Measurements from ENCODE around the gene RAF1.

RAF1 gene

GRCh38 chr3:12574131-12574530, 89.8 kb downstream of the RAF1 start:
- Mint-ChIP-seq H3K27ac (peak overlapping the region in 1 of 2 donors; percentile 11), H3K36me3 (ENCODE audit: insufficient read depth) (peaks cover 96% of the 10 kb centered on the region), H3K4me3 (no peak overlapping the region), H3K27me3 (no peaks in the 10 kb centered on the region), H3K9me3 (no peaks in the 10 kb centered on the region), H3K4me1 (ENCODE audit: low read depth in 2 of 2) (no peaks in the 10 kb centered on the region)
- DNase-seq, result no peak
- ATAC-seq (replicated peaks), result no peak

DNA sequence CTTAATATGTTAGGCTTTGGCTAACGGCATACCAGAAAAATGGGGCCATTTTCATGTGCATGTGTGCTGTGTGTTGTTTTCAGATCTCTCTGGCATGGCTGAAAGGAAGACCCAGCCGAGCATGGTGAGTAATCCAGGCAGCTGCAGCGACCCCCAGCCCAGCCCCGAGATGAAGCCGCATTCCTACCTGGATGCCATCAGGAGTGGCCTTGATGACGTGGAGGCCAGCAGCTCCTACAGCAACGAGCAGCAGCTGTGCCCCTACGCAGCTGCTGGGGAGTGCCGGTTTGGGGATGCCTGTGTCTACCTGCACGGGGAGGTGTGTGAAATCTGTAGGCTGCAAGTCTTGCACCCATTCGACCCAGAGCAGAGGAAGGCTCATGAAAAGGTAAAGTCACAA, 91.9 kb downstream of the RAF1 start:
- Mint-ChIP-seq H3K36me3 (ENCODE audit: insufficient read depth) (peaks cover 83% of the 10 kb centered on the region), H3K4me1 (ENCODE audit: low read depth in 2 of 2) (peaks cover 1 to 5% of the 10 kb centered on the region in 2 donors)

DNA sequence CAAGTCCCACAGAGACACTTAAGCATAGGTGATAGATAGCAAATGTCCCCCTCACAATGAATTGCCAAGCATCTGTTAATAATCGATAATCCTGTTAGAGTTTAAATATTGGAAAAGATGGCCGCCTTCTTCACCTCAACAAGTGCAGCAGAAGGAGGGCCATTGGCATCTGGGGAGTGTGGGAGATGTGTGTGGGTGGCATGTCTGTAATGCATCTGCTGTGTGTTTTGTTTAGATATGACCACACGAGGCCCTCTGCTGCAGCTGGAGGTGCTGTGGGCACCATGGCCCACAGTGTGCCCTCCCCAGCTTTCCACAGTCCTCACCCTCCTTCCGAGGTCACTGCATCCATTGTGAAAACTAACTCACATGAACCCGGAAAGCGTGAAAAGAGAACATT, 94.1 kb downstream of the RAF1 start:
- ATAC-seq (replicated peaks) (no peak), DNase-seq (no peak)
- Mint-ChIP-seq H3K27ac (no peak overlapping the region), H3K4me3 (no peak overlapping the region), H3K4me1 (ENCODE audit: low read depth in 2 of 2) (peaks cover 5 to 9% of the 10 kb centered on the region in 2 donors), H3K9me3 (no peaks in the 10 kb centered on the region), H3K27me3 (no peaks in the 10 kb centered on the region), H3K36me3 (ENCODE audit: insufficient read depth) (peaks cover 65% of the 10 kb centered on the region)

More for the DNA sequence above, 91.9 kb downstream of the RAF1 start:
- H3K9me3 Mint-ChIP-seq, result no peaks in the 10 kb centered on the region
- no peak overlapping the region for H3K27ac Mint-ChIP-seq
- no peak overlapping the region for H3K4me3 Mint-ChIP-seq
- ATAC-seq (replicated peaks), result no peak
- H3K27me3 Mint-ChIP-seq, result no peaks in the 10 kb centered on the region
- no peak for DNase-seq

GRCh38 chr3:12568747-12569146, 95.2 kb downstream of the RAF1 start:
- H3K9me3 Mint-ChIP-seq, result no peaks in the 10 kb centered on the region
- no peaks in the 10 kb centered on the region for H3K27me3 Mint-ChIP-seq
- H3K4me1 Mint-ChIP-seq (ENCODE audit: low read depth in 2 of 2), result peaks cover 6 to 14% of the 10 kb centered on the region in 2 donors
- peak overlapping the region in 1 of 2 donors; percentile 25 for H3K27ac Mint-ChIP-seq
- H3K36me3 Mint-ChIP-seq (ENCODE audit: insufficient read depth), result peaks cover 54% of the 10 kb centered on the region
- H3K4me3 Mint-ChIP-seq, result no peak overlapping the region
- ATAC-seq (replicated peaks) (no peak), DNase-seq (no peak)

DNA sequence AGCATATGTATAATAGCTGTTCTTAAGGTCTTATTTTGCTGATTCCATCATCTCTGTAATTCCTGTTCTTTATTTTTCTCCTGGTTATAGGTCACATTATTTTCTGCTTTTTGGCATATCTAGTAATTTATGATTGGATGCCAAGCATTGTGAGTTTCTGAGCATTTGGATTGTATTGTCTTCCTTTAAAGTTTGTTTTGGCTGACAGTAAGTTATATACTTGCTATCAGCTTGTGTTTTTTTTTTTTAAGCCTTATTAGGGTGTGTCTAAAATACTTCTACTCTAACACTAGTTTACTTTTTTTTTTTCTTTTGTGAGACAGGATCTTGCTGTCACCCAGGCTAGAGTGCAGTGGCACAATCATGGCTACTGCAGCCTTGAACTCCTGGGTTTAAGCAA, 96.9 kb downstream of the RAF1 start:
- Mint-ChIP-seq H3K27me3 (no peaks in the 10 kb centered on the region), H3K36me3 (ENCODE audit: insufficient read depth) (peaks cover 36% of the 10 kb centered on the region), H3K9me3 (no peaks in the 10 kb centered on the region), H3K4me3 (no peak overlapping the region), H3K4me1 (ENCODE audit: low read depth in 2 of 2) (peaks cover 11 to 14% of the 10 kb centered on the region in 2 donors), H3K27ac (no peak overlapping the region)
- no peak for DNase-seq
- no peak for ATAC-seq (replicated peaks)

DNA sequence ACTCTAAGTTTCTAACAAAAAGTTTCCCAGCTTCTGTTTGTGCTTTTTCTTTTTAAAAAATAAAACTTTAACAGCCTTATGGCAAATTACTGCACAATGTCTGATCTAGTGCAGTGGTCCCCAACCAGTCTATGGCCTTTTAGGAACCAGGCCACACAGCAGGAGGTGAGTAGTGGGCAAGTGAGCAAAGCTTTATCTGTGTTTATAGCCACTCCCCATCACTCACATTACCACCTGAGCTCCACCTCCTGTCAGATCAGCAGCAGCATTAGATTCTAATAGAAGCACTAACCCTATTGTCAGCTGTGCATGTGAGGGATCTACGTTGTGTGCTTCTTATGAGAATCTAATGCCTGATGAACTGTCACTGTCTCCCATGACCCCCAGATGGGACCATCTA, 101.5 kb downstream of the RAF1 start:
- no peaks in the 10 kb centered on the region for H3K27me3 Mint-ChIP-seq
- ATAC-seq (replicated peaks) (no peak), DNase-seq (no peak)
- no peak overlapping the region for H3K4me3 Mint-ChIP-seq
- H3K4me1 Mint-ChIP-seq (ENCODE audit: low read depth in 2 of 2), result peaks cover 34 to 54% of the 10 kb centered on the region in 2 donors
- H3K9me3 Mint-ChIP-seq, result no peaks in the 10 kb centered on the region
- peaks cover 3% of the 10 kb centered on the region for H3K36me3 Mint-ChIP-seq (ENCODE audit: insufficient read depth)
- H3K27ac Mint-ChIP-seq, result peak overlapping the region in 1 of 2 donors; percentile 26

GRCh38 chr3:12561397-12561796, 102.5 kb downstream of the RAF1 start:
- no peaks in the 10 kb centered on the region for H3K27me3 Mint-ChIP-seq
- ATAC-seq (replicated peaks), result no peak
- peaks cover 38 to 53% of the 10 kb centered on the region in 2 donors for H3K4me1 Mint-ChIP-seq (ENCODE audit: low read depth in 2 of 2)
- no peak overlapping the region for H3K4me3 Mint-ChIP-seq
- H3K36me3 Mint-ChIP-seq (ENCODE audit: insufficient read depth), result peaks cover 8% of the 10 kb centered on the region
- DNase-seq, result no peak
- H3K27ac Mint-ChIP-seq, result peak overlapping the region; percentile 26 to 62
- H3K9me3 Mint-ChIP-seq, result no peaks in the 10 kb centered on the region

- H3K4me1 Mint-ChIP-seq (ENCODE audit: low read depth in 2 of 2), result peaks cover 43 to 57% of the 10 kb centered on the region in 2 donors
- H3K9me3 Mint-ChIP-seq, result no peaks in the 10 kb centered on the region
- H3K27ac Mint-ChIP-seq, result peak overlapping the region; percentile 42 to 45
- DNase-seq (no peak), ATAC-seq (replicated peaks) (no peak)
- no peak overlapping the region for H3K4me3 Mint-ChIP-seq
- peaks cover 0 to 4% of the 10 kb centered on the region in 2 donors for H3K27me3 Mint-ChIP-seq
- peaks cover 10% of the 10 kb centered on the region for H3K36me3 Mint-ChIP-seq (ENCODE audit: insufficient read depth)
These were observed 103.3 kb downstream of the RAF1 start for GRCh38 chr3:12560505-12561190.

DNA sequence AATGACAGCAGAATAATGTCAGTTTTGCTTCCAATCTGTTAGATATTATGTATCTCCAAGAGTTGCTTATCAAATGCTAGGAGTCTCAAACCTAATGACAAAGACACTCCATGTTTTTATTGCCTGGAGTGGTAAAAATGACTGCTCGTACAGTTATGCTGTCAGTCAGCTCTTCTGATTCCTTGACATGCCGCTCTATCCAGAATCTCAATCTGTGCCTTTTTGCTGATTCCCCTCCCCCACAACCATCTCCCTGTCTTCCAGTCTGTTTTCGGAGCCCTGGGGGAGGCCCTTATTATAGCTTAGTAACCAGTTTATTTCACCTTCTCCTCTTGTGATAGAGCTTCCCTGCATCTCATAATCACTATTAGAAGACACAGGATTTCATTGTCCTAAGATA, 104.4 kb downstream of the RAF1 start:
- Mint-ChIP-seq H3K9me3 (no peaks in the 10 kb centered on the region), H3K27me3 (peaks cover 9 to 15% of the 10 kb centered on the region in 2 donors), H3K4me3 (no peak overlapping the region), H3K27ac (no peak overlapping the region), H3K4me1 (ENCODE audit: low read depth in 2 of 2) (peaks cover 42 to 54% of the 10 kb centered on the region in 2 donors), H3K36me3 (ENCODE audit: insufficient read depth) (peaks cover 10% of the 10 kb centered on the region)
- DNase-seq (no peak), ATAC-seq (replicated peaks) (no peak)

- no peak for ATAC-seq (replicated peaks)
- no peak overlapping the region for H3K27ac Mint-ChIP-seq
- no peaks in the 10 kb centered on the region for H3K9me3 Mint-ChIP-seq
- peaks cover 44 to 55% of the 10 kb centered on the region in 2 donors for H3K4me1 Mint-ChIP-seq (ENCODE audit: low read depth in 2 of 2)
- H3K27me3 Mint-ChIP-seq, result peaks cover 14 to 23% of the 10 kb centered on the region in 2 donors
- peaks cover 10% of the 10 kb centered on the region for H3K36me3 Mint-ChIP-seq (ENCODE audit: insufficient read depth)
- H3K4me3 Mint-ChIP-seq, result peak overlapping the region; percentile 81 to 91
- no peak for DNase-seq
These were observed 105.2 kb downstream of the RAF1 start for GRCh38 chr3:12558706-12559105.

DNA sequence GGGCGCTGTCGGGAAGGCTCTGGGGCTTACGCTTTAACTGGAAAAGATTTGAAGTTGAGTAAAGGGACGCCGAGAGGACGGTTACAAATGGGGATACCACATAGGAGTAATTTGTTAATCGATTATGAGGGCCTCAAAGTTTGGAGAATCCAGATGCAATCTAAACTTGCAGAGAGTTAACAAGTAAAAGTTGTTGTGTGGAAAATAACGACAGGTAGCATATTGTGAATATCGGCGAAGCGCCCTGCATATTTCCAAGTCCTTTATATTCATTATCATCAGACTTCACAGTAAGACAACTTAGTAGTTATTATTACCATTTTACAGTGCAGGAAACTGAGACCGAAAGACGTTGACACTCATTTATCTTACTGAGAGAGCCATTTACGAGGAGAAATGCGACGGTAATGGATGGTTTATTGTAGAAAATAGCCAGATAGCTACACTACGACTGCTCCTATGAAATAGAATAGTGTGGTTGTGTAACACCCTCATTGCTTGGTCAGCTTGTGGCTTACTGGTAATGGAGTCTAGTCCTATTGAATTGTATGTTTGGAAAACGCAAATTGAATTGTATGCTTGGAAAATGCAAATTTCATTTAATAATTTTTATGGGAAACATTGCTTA, 106.3 kb downstream of the RAF1 start:
- ATAC-seq (replicated peaks), result no peak
- DNase-seq, result no peak
- Mint-ChIP-seq H3K4me1 (ENCODE audit: low read depth in 2 of 2) (peaks cover 46 to 59% of the 10 kb centered on the region in 2 donors), H3K36me3 (ENCODE audit: insufficient read depth) (peaks cover 10% of the 10 kb centered on the region), H3K27me3 (peaks cover 20 to 31% of the 10 kb centered on the region in 2 donors), H3K27ac (peak overlapping the region; percentile 46 to 73), H3K4me3 (peak overlapping the region; percentile 81 to 91), H3K9me3 (no peaks in the 10 kb centered on the region)

DNA sequence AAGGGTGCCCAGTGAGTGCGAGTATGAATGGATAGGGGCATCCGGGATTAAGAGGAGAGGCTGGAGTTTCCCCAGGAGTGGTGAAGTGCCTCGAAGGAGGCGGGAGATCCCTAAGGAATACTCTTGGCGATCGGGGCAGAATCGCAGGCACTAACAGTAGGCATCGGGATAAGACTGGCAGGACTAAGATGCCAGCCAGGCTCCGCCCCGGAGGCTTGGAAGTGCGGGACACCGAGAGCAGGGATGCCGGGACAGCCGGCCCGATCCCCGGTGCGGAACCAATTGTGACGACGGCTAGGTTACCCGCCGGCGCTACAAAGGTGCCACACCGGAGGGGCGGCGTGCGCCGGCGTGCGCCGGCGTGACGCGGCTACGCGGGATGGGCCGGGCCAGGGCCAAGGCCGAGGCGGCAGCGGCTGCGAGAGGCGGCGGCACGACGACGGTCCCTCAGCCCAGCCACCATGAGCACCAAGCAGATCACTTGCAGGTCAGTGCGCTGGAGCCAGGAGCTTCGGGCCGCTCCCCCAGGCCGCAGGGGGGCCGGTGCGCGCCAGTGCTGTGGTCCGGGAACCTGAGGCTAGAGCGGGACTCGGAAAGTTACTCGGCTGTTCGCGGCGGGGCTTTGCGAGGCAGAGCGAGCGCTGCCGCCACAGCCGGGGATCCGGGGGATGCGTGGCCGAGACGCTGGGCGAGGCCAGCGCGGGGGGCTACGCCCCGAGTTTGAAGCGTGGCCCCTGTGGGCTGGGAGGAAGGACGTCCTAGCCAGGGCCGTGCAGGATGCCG, 107.0 kb downstream of the RAF1 start, which contains the start of gene MKRN2:
TSS of gene MKRN2 (plus strand) at position 398 of the 783 bp plus-strand sequence. CDS start at position 462, 64 bp downstream.
- peak; percentile 94 for ATAC-seq (replicated peaks)
- H3K9me3 Mint-ChIP-seq, result no peaks in the 10 kb centered on the region
- peaks cover 10% of the 10 kb centered on the region for H3K36me3 Mint-ChIP-seq (ENCODE audit: insufficient read depth)
- H3K27ac Mint-ChIP-seq, result peak within 1 kb of the TSS; percentile 46 to 73
- H3K4me1 Mint-ChIP-seq (ENCODE audit: low read depth in 2 of 2), result peaks cover 42 to 59% of the 10 kb centered on the region in 2 donors
- H3K4me3 Mint-ChIP-seq, result peak within 1 kb of the TSS; percentile 81 to 91
- peaks cover 20 to 31% of the 10 kb centered on the region in 2 donors for H3K27me3 Mint-ChIP-seq
- peak; percentile 76 to 84 (median 82) for DNase-seq

GRCh38 chr3:12556314-12556689, 107.6 kb downstream of the RAF1 start:
- Mint-ChIP-seq H3K4me3 (peak overlapping the region; percentile 81 to 91), H3K4me1 (ENCODE audit: low read depth in 2 of 2) (peaks cover 39 to 55% of the 10 kb centered on the region in 2 donors), H3K9me3 (no peaks in the 10 kb centered on the region), H3K27me3 (peaks cover 20 to 31% of the 10 kb centered on the region in 2 donors), H3K36me3 (ENCODE audit: insufficient read depth) (peaks cover 10% of the 10 kb centered on the region), H3K27ac (peak overlapping the region; percentile 46 to 73)
- ATAC-seq (replicated peaks) (no peak), DNase-seq (peak in 1 of 3 experiments; percentile 1)
